Calu3 (cell line): ENCODE results near the gene EIF3A. TPM values are rescaled to one million over a fixed set of nuclear protein-coding genes. Genes with fewer than 3 reads are reported as not detected.

Source experiments
- BruUV-seq: library from RNA; stranded (reverse); fragments of 400-500 nt; replicated peaks from 2 replicates; lab custom pipeline; 2021; lab: Mats Ljungman, UMichigan
- CTCF ChIA-PET: fragments of 300-600 bp; sonication (Branson Sonifier 250); formaldehyde crosslinking; loops from one replicate; lab custom pipeline; 2022; ENCODE audit warnings: antibody characterized with exemption; lab: Charles Lee
- DNase-seq: peaks from one replicate; pipeline ENCODE4 v3.0.0; 2022
- H3K27ac Mint-ChIP-seq: one replicate; pipeline ENCODE4 v1.8.0; 2022; ENCODE audit warnings: mixed read lengths; ENCODE audit not compliant: unreplicated experiment
- H3K27me3 Mint-ChIP-seq: one replicate; pipeline ENCODE4 v1.8.0; 2022; ENCODE audit warnings: mixed read lengths; ENCODE audit not compliant: unreplicated experiment
- H3K36me3 Mint-ChIP-seq: one replicate; pipeline ENCODE4 v1.8.0; 2022; ENCODE audit warnings: mild to moderate bottlenecking, moderate library complexity, mixed read lengths; ENCODE audit not compliant: insufficient read depth, unreplicated experiment
- H3K4me1 Mint-ChIP-seq: one replicate; pipeline ENCODE4 v1.8.0; 2022; ENCODE audit warnings: mild to moderate bottlenecking, low read depth, mixed read lengths; ENCODE audit not compliant: unreplicated experiment
- H3K4me3 Mint-ChIP-seq: one replicate; pipeline ENCODE4 v1.8.0; 2022; ENCODE audit warnings: mild to moderate bottlenecking, low read depth, moderate library complexity, mixed read lengths; ENCODE audit not compliant: unreplicated experiment
- H3K9me3 Mint-ChIP-seq: one replicate; pipeline ENCODE4 v1.8.0; 2022; ENCODE audit warnings: low read depth, mixed read lengths; ENCODE audit not compliant: unreplicated experiment
- intact Hi-C: fragments of 100-400 bp; cut with micrococcal nuclease; formaldehyde crosslinking; loops from one replicate; pipeline ENCODE4 v1.10.0; 2022; ENCODE audit not compliant: unreplicated experiment
- total RNA-seq: library from RNA; stranded (reverse); gene quantifications from 2 replicates; pipeline ENCODE4 v1.2.3, GENCODE V29; 2022
- TF ChIP-seq, protein P1 (sequence below): fragments of 200-600 bp; IDR thresholded peaks from one replicate; pipeline ENCODE4 v1.8.0; 2022; ENCODE audit warnings: antibody characterized with exemption; ENCODE audit not compliant: unreplicated experiment

EIF3A gene
- total RNA-seq, 1 experiment from 2014 or later, result 104 TPM

DNA sequence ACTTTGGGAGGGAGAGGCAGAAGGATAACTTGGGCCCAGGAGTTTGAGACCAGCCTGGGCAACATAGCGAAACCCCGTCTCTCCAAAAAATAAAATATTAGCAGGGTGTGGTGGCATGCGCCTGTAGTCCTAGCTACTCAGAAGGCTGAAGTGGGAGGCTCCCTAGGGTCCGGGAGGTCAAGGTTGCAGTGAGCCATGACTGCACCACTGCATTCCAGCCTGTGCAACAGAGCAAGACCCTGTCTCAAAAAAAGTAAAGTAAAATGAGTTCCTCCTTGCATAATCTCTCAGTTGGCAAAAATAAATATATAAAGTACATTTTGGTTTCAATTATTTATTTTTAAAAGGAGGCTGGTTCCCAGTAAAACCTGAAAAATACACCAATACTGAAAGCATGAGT, 39.3 kb downstream of the EIF3A start:
- intact Hi-C loops, result no loop called here
- peaks cover 84% of the 10 kb centered on the region for H3K36me3 Mint-ChIP-seq
- CTCF ChIA-PET, result no interaction called here
- no TSS peak for BruUV-seq
- no peaks in the 10 kb centered on the region for H3K9me3 Mint-ChIP-seq
- H3K4me3 Mint-ChIP-seq, result no peak overlapping the region
- H3K27ac Mint-ChIP-seq, result no peak overlapping the region
- H3K4me1 Mint-ChIP-seq, result peaks cover 8% of the 10 kb centered on the region
- DNase-seq, result no peak
- TF ChIP-seq, protein P1, sequence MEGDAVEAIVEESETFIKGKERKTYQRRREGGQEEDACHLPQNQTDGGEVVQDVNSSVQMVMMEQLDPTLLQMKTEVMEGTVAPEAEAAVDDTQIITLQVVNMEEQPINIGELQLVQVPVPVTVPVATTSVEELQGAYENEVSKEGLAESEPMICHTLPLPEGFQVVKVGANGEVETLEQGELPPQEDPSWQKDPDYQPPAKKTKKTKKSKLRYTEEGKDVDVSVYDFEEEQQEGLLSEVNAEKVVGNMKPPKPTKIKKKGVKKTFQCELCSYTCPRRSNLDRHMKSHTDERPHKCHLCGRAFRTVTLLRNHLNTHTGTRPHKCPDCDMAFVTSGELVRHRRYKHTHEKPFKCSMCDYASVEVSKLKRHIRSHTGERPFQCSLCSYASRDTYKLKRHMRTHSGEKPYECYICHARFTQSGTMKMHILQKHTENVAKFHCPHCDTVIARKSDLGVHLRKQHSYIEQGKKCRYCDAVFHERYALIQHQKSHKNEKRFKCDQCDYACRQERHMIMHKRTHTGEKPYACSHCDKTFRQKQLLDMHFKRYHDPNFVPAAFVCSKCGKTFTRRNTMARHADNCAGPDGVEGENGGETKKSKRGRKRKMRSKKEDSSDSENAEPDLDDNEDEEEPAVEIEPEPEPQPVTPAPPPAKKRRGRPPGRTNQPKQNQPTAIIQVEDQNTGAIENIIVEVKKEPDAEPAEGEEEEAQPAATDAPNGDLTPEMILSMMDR, result no peak
- no peaks in the 10 kb centered on the region for H3K27me3 Mint-ChIP-seq

DNA sequence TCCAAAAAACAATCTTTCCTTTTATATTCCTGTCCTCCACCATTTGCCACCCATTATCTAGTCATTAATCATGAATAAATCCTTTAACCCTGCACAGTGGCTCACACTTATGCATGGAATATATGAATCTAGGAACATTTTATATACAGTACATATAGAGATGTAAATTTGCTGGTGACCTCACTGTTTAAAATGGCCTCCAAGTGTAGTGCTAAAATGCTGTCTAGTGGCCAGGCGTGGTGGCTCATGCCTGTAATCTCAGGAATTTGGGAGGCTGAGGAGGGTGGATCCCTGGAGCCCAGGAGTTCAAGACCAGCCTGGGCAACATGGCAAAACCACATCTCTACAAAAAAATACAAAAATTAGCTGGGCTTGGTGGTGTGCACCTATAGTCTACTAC, 41.5 kb downstream of the EIF3A start:
- no peak for DNase-seq
- no TSS peak for BruUV-seq
- intact Hi-C loops, result no loop called here
- TF ChIP-seq, protein P1, result no peak
- H3K9me3 Mint-ChIP-seq, result no peaks in the 10 kb centered on the region
- peaks cover 13% of the 10 kb centered on the region for H3K4me1 Mint-ChIP-seq
- no peak overlapping the region for H3K27ac Mint-ChIP-seq
- CTCF ChIA-PET, result no interaction called here
- no peaks in the 10 kb centered on the region for H3K27me3 Mint-ChIP-seq
- no peak overlapping the region for H3K4me3 Mint-ChIP-seq
- peaks cover 83% of the 10 kb centered on the region for H3K36me3 Mint-ChIP-seq

DNA sequence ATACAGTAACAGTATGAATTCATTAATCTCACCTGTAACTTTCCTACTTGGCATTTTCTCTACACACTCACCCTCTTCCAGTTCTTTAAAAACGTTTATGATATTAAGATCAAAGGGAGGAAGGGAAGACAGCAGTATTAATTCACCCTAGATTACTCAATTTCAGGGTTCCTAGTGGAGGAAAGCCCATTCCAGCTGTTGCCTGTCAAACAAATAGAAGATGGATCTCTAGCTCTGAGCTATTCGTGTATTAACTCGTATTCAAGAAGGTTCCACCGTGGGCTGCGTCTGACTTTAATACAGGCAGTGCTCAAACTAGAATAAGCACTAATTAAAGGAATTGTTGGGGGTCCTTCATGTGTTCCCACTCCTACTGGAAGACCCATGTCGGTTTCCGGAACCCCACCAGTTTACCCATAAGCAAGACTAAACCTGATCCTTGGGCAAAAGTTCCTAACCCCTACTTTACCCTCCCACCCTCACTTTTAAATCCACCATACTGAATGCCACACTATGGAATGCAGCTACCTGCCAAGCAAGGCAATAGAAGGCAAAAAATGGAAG, 49.0 kb downstream of the EIF3A start:
- Mint-ChIP-seq H3K36me3 (peaks cover 54% of the 10 kb centered on the region), H3K4me3 (peak overlapping the region; percentile 52), H3K9me3 (no peaks in the 10 kb centered on the region), H3K27ac (peak overlapping the region; percentile 25), H3K27me3 (no peaks in the 10 kb centered on the region), H3K4me1 (peaks cover 24% of the 10 kb centered on the region)
- BruUV-seq, result no TSS peak
- no peak for DNase-seq
- CTCF ChIA-PET, result no interaction called here
- intact Hi-C loops, result loop anchor here (5.0 kb wide), 1 partner anchor 464 kb away; no protein-coding TSS in a partner anchor
- TF ChIP-seq, protein P1, result no peak

DNA sequence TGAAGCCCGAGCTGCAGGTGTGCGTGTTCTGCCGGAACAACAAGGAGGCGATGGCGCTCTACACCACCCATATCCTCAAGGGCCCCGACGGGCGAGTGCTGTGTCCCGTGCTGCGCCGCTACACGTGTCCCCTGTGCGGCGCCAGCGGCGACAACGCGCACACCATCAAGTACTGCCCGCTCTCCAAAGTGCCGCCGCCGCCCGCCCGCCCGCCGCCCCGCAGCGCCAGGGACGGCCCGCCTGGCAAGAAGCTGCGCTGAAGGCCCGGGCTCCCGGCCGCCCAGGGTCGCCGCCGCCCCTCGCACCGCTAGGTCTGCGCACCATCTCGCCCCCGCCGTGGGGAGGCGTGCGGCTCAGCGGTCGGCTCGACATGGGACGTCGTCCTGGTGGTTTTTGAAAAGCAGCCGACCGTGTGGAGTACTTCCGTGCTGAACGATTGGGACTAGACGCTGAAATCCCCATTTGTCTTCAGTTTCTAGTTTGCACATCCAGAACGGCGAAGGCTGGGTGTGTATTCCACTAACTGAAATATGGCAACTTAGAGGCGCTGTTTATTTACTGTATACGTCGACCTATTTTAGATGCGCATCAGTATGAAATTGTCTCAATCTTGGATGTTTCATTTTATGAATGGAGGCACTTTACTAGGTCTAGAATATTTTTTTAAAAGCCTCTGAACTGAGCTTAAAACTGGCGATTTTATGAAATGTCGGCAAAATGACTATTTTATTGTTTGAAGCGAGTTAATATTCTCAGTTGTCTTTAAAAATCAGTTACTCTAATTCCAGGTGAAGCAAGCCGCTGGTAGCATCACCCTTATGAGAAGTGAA, 50.0 kb downstream of the EIF3A start:
- no peaks in the 10 kb centered on the region for H3K27me3 Mint-ChIP-seq
- no peaks in the 10 kb centered on the region for H3K9me3 Mint-ChIP-seq
- H3K36me3 Mint-ChIP-seq, result peaks cover 45% of the 10 kb centered on the region
- peaks cover 33% of the 10 kb centered on the region for H3K4me1 Mint-ChIP-seq
- TF ChIP-seq, protein P1, result no peak
- peak; percentile 46 for DNase-seq
- BruUV-seq, result no TSS peak
- peak overlapping the region; percentile 52 for H3K4me3 Mint-ChIP-seq
- CTCF ChIA-PET, result interaction anchor here (0.5 kb wide), 1 partner anchor 309 kb away, joined by 3 read pairs; no protein-coding TSS in a partner anchor
- peak overlapping the region; percentile 20 for H3K27ac Mint-ChIP-seq
- intact Hi-C loops, result loop anchor here (5.0 kb wide), 1 partner anchor 463 kb away; no protein-coding TSS in a partner anchor
